ENCODE measurements around the gene AP3B1. TPM values are rescaled to one million over a fixed set of nuclear protein-coding genes. Genes with fewer than 3 reads are reported as not detected.

AP3B1 gene
- total RNA-seq, 1 experiment from 2014 or later = 41.8 TPM

DNA sequence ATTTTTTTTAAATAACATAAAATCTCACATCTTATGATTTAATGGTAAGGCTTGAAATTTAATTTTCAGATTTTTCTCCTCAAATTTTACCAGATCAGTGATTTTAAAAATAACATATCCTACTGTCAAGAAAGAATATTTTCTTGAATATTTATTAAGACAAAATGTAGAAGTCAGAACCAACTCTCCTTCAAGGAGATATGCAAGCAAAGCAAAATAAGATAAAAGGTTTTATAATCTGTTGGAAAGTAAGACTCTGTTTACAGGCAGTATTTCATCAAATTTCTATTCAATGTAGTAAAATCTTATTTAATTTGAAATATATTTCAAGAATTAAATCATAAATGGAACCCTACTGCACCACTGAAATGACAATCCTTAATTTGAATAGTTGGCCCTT is 7.3 kb downstream of the AP3B1 start:
- Mint-ChIP-seq H3K27ac (no peak overlapping the region), H3K9me3 (no peaks in the 10 kb centered on the region), H3K27me3 (ENCODE audit: low read depth) (no peaks in the 10 kb centered on the region), H3K36me3 (ENCODE audit: insufficient read depth in 1 of 3, low read depth in 3 of 3) (peaks cover 0 to 7% (median 0%) of the 10 kb centered on the region in 3 experiments; a peak in 1 of 7 replicates), H3K4me1 (peaks cover 33 to 45% of the 10 kb centered on the region in 2 experiments), H3K4me3 (no peak overlapping the region)
- DNase-seq = no peak
- Histone ChIP-seq H3T11ph (ENCODE audit: low read length) (no peak overlapping the region), H3K4me1 (ENCODE audit: insufficient read depth, low read length) (0 out of 2 replicates have a peak, but pooled peaks cover 4% of the 10 kb centered on the region), H2BK15ac (ENCODE audit: low read depth, low read length) (no peak overlapping the region), H3K4me2 (ENCODE audit: insufficient read depth, insufficient read length, low read length) (no peak overlapping the region), H3K9ac (ENCODE audit: extremely low read depth, insufficient read length, low read length) (no peak overlapping the region), H2BK12ac (ENCODE audit: insufficient read length, low read depth, low read length) (no peak overlapping the region), H2BK20ac (ENCODE audit: low read depth, low read length, poor library complexity, severe bottlenecking) (no peak overlapping the region), H3K27me3 (ENCODE audit: insufficient read depth, low read length) (no peaks in the 10 kb centered on the region), H3K4ac (ENCODE audit: low read depth, low read length) (no peak overlapping the region), H2AK5ac (ENCODE audit: insufficient read length, low read length) (no peak overlapping the region), H2BK120ac (ENCODE audit: low read depth, low read length, poor library complexity, severe bottlenecking) (no peak overlapping the region), H3K18ac (ENCODE audit: insufficient read length, low read depth, low read length) (no peak overlapping the region), H2AFZ (ENCODE audit: low read length) (no peak overlapping the region), H2BK5ac (ENCODE audit: insufficient read length, low read length) (no peak overlapping the region), H3K27ac (ENCODE audit: insufficient read length, low read depth, low read length) (no peak overlapping the region), H3K79me1 (ENCODE audit: insufficient read depth, low read depth, low read length, poor library complexity, severe bottlenecking) (peaks cover 3% of the 10 kb centered on the region), H3K14ac (ENCODE audit: insufficient read depth, low read length) (no peak overlapping the region), H3K79me2 (ENCODE audit: insufficient read depth, low read length) (peaks cover 7% of the 10 kb centered on the region), H3K56ac (ENCODE audit: insufficient read length, low read depth, low read length) (no peak overlapping the region), H4K8ac (replicated peaks; ENCODE audit: insufficient read length, low read depth, low read length) (no peak overlapping the region), H4K5ac (ENCODE audit: insufficient read length, low read depth, low read length) (no peak overlapping the region), H4K91ac (ENCODE audit: insufficient read length, low read depth, low read length) (no peak overlapping the region), H3K23me2 (ENCODE audit: insufficient read length, low read depth, low read length, poor library complexity, severe bottlenecking) (no peaks in the 10 kb centered on the region), H3K9me3 (ENCODE audit: control insufficient read depth, low read depth, low read length) (no peaks in the 10 kb centered on the region), H4K20me1 (ENCODE audit: control insufficient read depth, insufficient read depth, insufficient read length) (no peaks in the 10 kb centered on the region), H3K23ac (ENCODE audit: insufficient read length, low read depth, low read length) (no peak overlapping the region)
- TF ChIP-seq, protein P1, sequence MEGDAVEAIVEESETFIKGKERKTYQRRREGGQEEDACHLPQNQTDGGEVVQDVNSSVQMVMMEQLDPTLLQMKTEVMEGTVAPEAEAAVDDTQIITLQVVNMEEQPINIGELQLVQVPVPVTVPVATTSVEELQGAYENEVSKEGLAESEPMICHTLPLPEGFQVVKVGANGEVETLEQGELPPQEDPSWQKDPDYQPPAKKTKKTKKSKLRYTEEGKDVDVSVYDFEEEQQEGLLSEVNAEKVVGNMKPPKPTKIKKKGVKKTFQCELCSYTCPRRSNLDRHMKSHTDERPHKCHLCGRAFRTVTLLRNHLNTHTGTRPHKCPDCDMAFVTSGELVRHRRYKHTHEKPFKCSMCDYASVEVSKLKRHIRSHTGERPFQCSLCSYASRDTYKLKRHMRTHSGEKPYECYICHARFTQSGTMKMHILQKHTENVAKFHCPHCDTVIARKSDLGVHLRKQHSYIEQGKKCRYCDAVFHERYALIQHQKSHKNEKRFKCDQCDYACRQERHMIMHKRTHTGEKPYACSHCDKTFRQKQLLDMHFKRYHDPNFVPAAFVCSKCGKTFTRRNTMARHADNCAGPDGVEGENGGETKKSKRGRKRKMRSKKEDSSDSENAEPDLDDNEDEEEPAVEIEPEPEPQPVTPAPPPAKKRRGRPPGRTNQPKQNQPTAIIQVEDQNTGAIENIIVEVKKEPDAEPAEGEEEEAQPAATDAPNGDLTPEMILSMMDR (conservative IDR thresholded peaks at IDR 0.05) = no peak

Data from H9 (cell line).